NT2/D1 (cell line): ENCODE measurements around the gene CACNA1D.

Experiments used
- DNase-seq: peaks from one replicate; pipeline ENCODE4 v3.0.0-alpha.2; 2011; ENCODE audit warnings: low read depth, low spot score
- H3K27me3 ChIP-seq: 2 replicates; pipeline ENCODE4 v1.6.0; 2011; ENCODE audit warnings: mild to moderate bottlenecking; ENCODE audit not compliant: insufficient read length, insufficient read depth
- H3K36me3 ChIP-seq: 2 replicates; pipeline ENCODE4 v1.6.1; 2011; ENCODE audit warnings: mild to moderate bottlenecking, low read length, mixed read lengths; ENCODE audit not compliant: insufficient read depth, insufficient read length
- H3K4me1 ChIP-seq: 2 replicates; pipeline ENCODE4 v1.5.1; 2011; ENCODE audit not compliant: insufficient read depth, insufficient read length
- H3K4me3 ChIP-seq: 2 replicates; pipeline ENCODE4 v1.5.1; 2011; ENCODE audit warnings: low read depth; ENCODE audit not compliant: insufficient read length
- H3K9ac ChIP-seq: 2 replicates; pipeline ENCODE4 v1.6.0; 2011; ENCODE audit warnings: low read depth; ENCODE audit not compliant: insufficient read length
- H3K9me3 ChIP-seq: 2 replicates; pipeline ENCODE4 v1.5.1; 2011; ENCODE audit warnings: mild to moderate bottlenecking, low read length; ENCODE audit not compliant: insufficient read depth
- SUZ12 ChIP-seq: IDR thresholded peaks from 2 replicates; pipeline ENCODE4 v1.6.1; 2011; ENCODE audit not compliant: insufficient read length, insufficient read depth; ENCODE audit errors: extremely low read depth
- YY1 ChIP-seq: IDR thresholded peaks from 2 replicates; pipeline ENCODE4 v1.6.1; 2011; ENCODE audit not compliant: insufficient read length, insufficient read depth
- ZNF274 ChIP-seq: IDR thresholded peaks from 2 replicates; pipeline ENCODE4 v1.6.1; 2011; ENCODE audit warnings: mild to moderate bottlenecking, low read depth, low read length

The CACNA1D gene

GRCh38 chr3:53809764-53810400, 315.5 kb downstream of the CACNA1D start:
- DNase-seq, result no peak
- TF ChIP-seq SUZ12 (no peak), YY1 (no peak), ZNF274 (no peak)
- Histone ChIP-seq H3K4me3 (no peak overlapping the region), H3K9ac (no peak overlapping the region), H3K27me3 (no peaks in the 10 kb centered on the region), H3K36me3 (no peaks in the 10 kb centered on the region), H3K9me3 (no peaks in the 10 kb centered on the region), H3K4me1 (peaks cover 14% of the 10 kb centered on the region)

GRCh38 chr3:53811143-53811927, 316.9 kb downstream of the CACNA1D start:
- no peak for TF ChIP-seq SUZ12
- TF ChIP-seq YY1, result no peak
- TF ChIP-seq ZNF274, result no peak
- Histone ChIP-seq H3K36me3 (peaks cover 9% of the 10 kb centered on the region), H3K4me1 (peaks cover 8% of the 10 kb centered on the region), H3K9me3 (no peaks in the 10 kb centered on the region), H3K27me3 (no peaks in the 10 kb centered on the region), H3K4me3 (no peak overlapping the region), H3K9ac (no peak overlapping the region)
- no peak for DNase-seq

GRCh38 chr3:53812434-53812833, 318.0 kb downstream of the CACNA1D start:
- no peak overlapping the region for H3K9ac ChIP-seq
- H3K27me3 ChIP-seq, result no peaks in the 10 kb centered on the region
- peaks cover 3% of the 10 kb centered on the region for H3K4me1 ChIP-seq
- H3K9me3 ChIP-seq, result no peaks in the 10 kb centered on the region
- H3K36me3 ChIP-seq, result peaks cover 16% of the 10 kb centered on the region
- no peak for DNase-seq
- H3K4me3 ChIP-seq, result no peak overlapping the region
- no peak for TF ChIP-seq YY1
- TF ChIP-seq ZNF274, result no peak
- no peak for TF ChIP-seq SUZ12

- Histone ChIP-seq H3K27me3 (no peaks in the 10 kb centered on the region), H3K36me3 (peaks cover 24% of the 10 kb centered on the region), H3K9ac (no peak overlapping the region), H3K4me3 (no peak overlapping the region), H3K4me1 (peaks cover 2% of the 10 kb centered on the region), H3K9me3 (no peaks in the 10 kb centered on the region)
- DNase-seq, result no peak
- no peak for TF ChIP-seq SUZ12
- no peak for TF ChIP-seq YY1
- TF ChIP-seq ZNF274, result no peak
These were observed 318.8 kb downstream of the CACNA1D start for GRCh38 chr3:53813229-53813628.

- H3K27me3 ChIP-seq, result no peaks in the 10 kb centered on the region
- H3K4me1 ChIP-seq, result peaks cover 2% of the 10 kb centered on the region
- H3K9me3 ChIP-seq, result no peaks in the 10 kb centered on the region
- TF ChIP-seq ZNF274 (no peak), YY1 (no peak), SUZ12 (no peak)
- H3K9ac ChIP-seq, result no peak overlapping the region
- peaks cover 30% of the 10 kb centered on the region for H3K36me3 ChIP-seq
- no peak overlapping the region for H3K4me3 ChIP-seq
- no peak for DNase-seq
These were observed 319.5 kb downstream of the CACNA1D start for GRCh38 chr3:53813876-53814275.

GRCh38 chr3:53815067-53815466, 320.7 kb downstream of the CACNA1D start:
- peaks cover 42% of the 10 kb centered on the region for H3K36me3 ChIP-seq
- H3K27me3 ChIP-seq, result no peaks in the 10 kb centered on the region
- no peak overlapping the region for H3K4me3 ChIP-seq
- no peak for DNase-seq
- H3K4me1 ChIP-seq, result peaks cover 2% of the 10 kb centered on the region
- H3K9me3 ChIP-seq, result no peaks in the 10 kb centered on the region
- TF ChIP-seq YY1, result no peak
- TF ChIP-seq ZNF274, result no peak
- no peak for TF ChIP-seq SUZ12
- no peak overlapping the region for H3K9ac ChIP-seq

GRCh38 chr3:53815651-53816050, 321.2 kb downstream of the CACNA1D start:
- TF ChIP-seq YY1 (no peak), SUZ12 (no peak), ZNF274 (no peak)
- Histone ChIP-seq H3K4me3 (no peak overlapping the region), H3K27me3 (no peaks in the 10 kb centered on the region), H3K9me3 (no peaks in the 10 kb centered on the region), H3K36me3 (peaks cover 48% of the 10 kb centered on the region), H3K9ac (no peak overlapping the region), H3K4me1 (peaks cover 2% of the 10 kb centered on the region)
- DNase-seq, result no peak
